CD4-positive, alpha-beta memory T cell (primary cell): ENCODE data around the gene IST1. TPM values are rescaled to one million over a fixed set of nuclear protein-coding genes. Genes with fewer than 3 reads are reported as not detected.

Experiments
- CTCF ChIA-PET: fragments of 350-600 bp; sonication (Branson Sonifier 250); formaldehyde crosslinking; loops from one replicate; lab custom pipeline; 2021; ENCODE audit warnings: inconsistent platforms; ENCODE audit not compliant: partially characterized antibody; lab: Charles Lee
- POLR2A ChIA-PET: fragments of 350-600 bp; sonication (Branson Sonifier 250); formaldehyde crosslinking; loops from one replicate; lab custom pipeline; 2021; ENCODE audit not compliant: partially characterized antibody; lab: Charles Lee
- DNase-seq, 5 donors: peaks; one replicate each; pipeline versions ENCODE4 v3.0.0 to v3.0.0-alpha.2; 2020 to 2022; ENCODE audit warnings: mixed read lengths in 1 of 5
- H3K27ac ChIP-seq: one replicate; pipeline ENCODE4 v1.7.0; 2013; ENCODE audit warnings: low read depth, low read length
- H3K27me3 ChIP-seq: 2 replicates; pipeline ENCODE4 v1.7.0; 2013; ENCODE audit warnings: mild to moderate bottlenecking, low read length, moderate library complexity; ENCODE audit not compliant: insufficient read depth
- H3K36me3 ChIP-seq: 2 replicates; pipeline ENCODE4 v1.7.0; 2013; ENCODE audit warnings: mild to moderate bottlenecking, low read length, moderate library complexity; ENCODE audit not compliant: insufficient read depth
- H3K4me1 ChIP-seq: 2 replicates; pipeline ENCODE4 v1.7.0; 2013; ENCODE audit warnings: mild to moderate bottlenecking, low read length, moderate library complexity; ENCODE audit not compliant: insufficient read depth
- H3K4me3 ChIP-seq, 2 donors: one replicate each; pipeline ENCODE4 v1.7.0; 2013; ENCODE audit warnings: low read length in 2 of 2, mild to moderate bottlenecking in 1 of 2
- H3K9me3 ChIP-seq, 2 donors: one replicate each; pipeline ENCODE4 v1.7.0; 2013; ENCODE audit warnings: low read length in 2 of 2, control low read depth in 1 of 2; ENCODE audit not compliant: control insufficient read depth in 1 of 2
- H3K27ac Mint-ChIP-seq, 7 donors: one replicate each; pipeline ENCODE4 v1.8.0; 2020 to 2021; ENCODE audit warnings: mixed read lengths in 7 of 7, mild to moderate bottlenecking in 6 of 7, inconsistent platforms in 3 of 7, moderate library complexity in 3 of 7
- H3K27me3 Mint-ChIP-seq, 2 donors: one replicate each; pipeline ENCODE4 v1.8.0; 2020 to 2021; ENCODE audit warnings: mixed read lengths in 2 of 2
- H3K36me3 Mint-ChIP-seq, 2 donors: one replicate each; pipeline ENCODE4 v1.8.0; 2020 to 2021; ENCODE audit warnings: mixed read lengths in 2 of 2, inconsistent platforms in 1 of 2, mild to moderate bottlenecking in 1 of 2
- H3K4me1 Mint-ChIP-seq, 4 donors: one replicate each; pipeline ENCODE4 v1.8.0; 2020 to 2021; ENCODE audit warnings: mixed read lengths in 4 of 4, mild to moderate bottlenecking in 1 of 4
- H3K4me3 Mint-ChIP-seq, 8 donors: one replicate each; pipeline ENCODE4 v1.8.0; 2020 to 2021; ENCODE audit warnings: mixed read lengths in 8 of 8, mild to moderate bottlenecking in 7 of 8, moderate library complexity in 6 of 8, inconsistent platforms in 3 of 8
- H3K9me3 Mint-ChIP-seq, 8 donors: one replicate each; pipeline ENCODE4 v1.8.0; 2020 to 2021; ENCODE audit warnings: mixed read lengths in 8 of 8, mild to moderate bottlenecking in 5 of 8, inconsistent platforms in 3 of 8, moderate library complexity in 1 of 8
- intact Hi-C: fragments of 100-400 bp; cut with micrococcal nuclease; formaldehyde crosslinking; loops from one replicate; pipeline ENCODE4 v1.15.1; 2023
- polyA plus RNA-seq, 2 donors: library from polyadenylated mRNA; unstranded; fragments of 300-500 nt; fragmentation: Illumina TruSeq; gene quantifications; one replicate each; pipeline ENCODE4 v1.2.3, GENCODE V29; 2021
- total RNA-seq, 2 experiments: library from RNA; stranded (reverse); gene quantifications; one replicate each; pipeline ENCODE4 v1.2.3, GENCODE V29; 2021

Gene IST1
- total and polyA plus RNA-seq, 4 experiments from 2014 or later, result 180 to 287 (median 231) TPM

DNA sequence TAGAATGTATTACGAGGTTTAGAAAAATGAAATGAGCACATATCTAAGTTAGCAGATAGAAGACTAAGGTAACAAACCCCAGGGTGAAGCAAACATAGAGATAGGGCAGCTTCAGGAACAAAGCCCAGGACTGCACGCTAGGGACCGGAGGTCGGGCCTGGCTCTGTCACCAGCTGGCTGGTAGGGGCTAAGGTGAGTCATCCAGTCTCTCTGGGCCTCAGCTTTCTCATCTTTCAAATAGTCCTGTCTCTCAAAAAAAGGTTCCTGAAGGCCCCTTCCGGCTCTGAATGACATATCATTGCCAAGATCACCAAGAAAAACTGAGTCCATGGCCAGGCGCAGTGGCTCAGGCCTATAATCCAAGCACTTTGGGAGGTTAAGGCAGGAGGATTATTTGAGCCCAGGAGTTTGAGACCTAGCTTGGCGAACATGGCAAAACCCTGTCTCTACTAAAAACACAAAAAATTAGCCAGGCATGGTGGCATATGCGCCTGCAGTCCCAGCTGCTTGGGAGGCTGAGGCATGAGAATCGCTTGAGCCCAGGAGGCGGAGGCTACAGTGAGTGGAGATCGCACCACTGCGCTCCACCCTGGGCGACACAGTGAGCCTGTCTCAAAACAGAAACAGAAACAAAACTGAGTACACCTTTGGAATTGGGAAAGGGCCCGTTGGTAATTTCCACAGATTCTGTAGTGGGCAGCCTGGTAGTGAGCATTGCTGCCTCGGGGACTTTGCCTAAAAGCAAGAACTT lies 78.9 kb downstream of the IST1 start:
- intact Hi-C loops, result no loop called here
- DNase-seq, result no peak
- H3K4me1 Mint-ChIP-seq, result no peaks in the 10 kb centered on the region
- Histone ChIP-seq H3K36me3 (no peaks in the 10 kb centered on the region), H3K27me3 (no peaks in the 10 kb centered on the region), H3K9me3 (no peaks in the 10 kb centered on the region), H3K27ac (no peak overlapping the region), H3K4me1 (no peaks in the 10 kb centered on the region), H3K4me3 (no peak overlapping the region)
- CTCF ChIA-PET, result interaction anchor here (5.0 kb wide), 1 partner anchor 12 kb away, joined by 27 read pairs; no protein-coding TSS in a partner anchor
- H3K9me3 Mint-ChIP-seq, result peaks cover 0 to 2% (median 0%) of the 10 kb centered on the region in 8 donors
- no peak overlapping the region for H3K4me3 Mint-ChIP-seq
- no peak overlapping the region for H3K27ac Mint-ChIP-seq
- POLR2A ChIA-PET, result no interaction called here
- H3K36me3 Mint-ChIP-seq, result no peaks in the 10 kb centered on the region
- peaks cover 0 to 2% of the 10 kb centered on the region in 2 donors for H3K27me3 Mint-ChIP-seq

Other genes starting within 250 kb of the IST1 start
- 10 to 100 TPM in 1 of 2 experiments, 1 to 10 TPM in 1; 9.8 to 10.5 TPM for gene PHLPP2, start 170.8 kb upstream of the IST1 start, total RNA-seq
- 1 to 10 TPM; 1.3 to 2.5 TPM for gene PHLPP2, start 170.8 kb upstream of the IST1 start, polyA plus RNA-seq
- 100 to 1,000 TPM; 101 to 103 TPM for gene AP1G1, start 86.7 kb upstream of the IST1 start, total RNA-seq
- 10 to 100 TPM in 1 of 2 donors, 1 to 10 TPM in 1; 7.6 to 13.4 TPM for gene AP1G1, start 86.7 kb upstream of the IST1 start, polyA plus RNA-seq
- gene ATXN1L, start 49.6 kb upstream of the IST1 start, total RNA-seq, result 10 to 100 TPM; 29.6 to 31.6 TPM
- gene ATXN1L, start 49.6 kb upstream of the IST1 start, polyA plus RNA-seq, result 10 to 100 TPM; 10.0 to 10.5 TPM
- gene ZNF821, start 11.3 kb upstream of the IST1 start, total RNA-seq, result 1 to 10 TPM; 8.0 to 9.7 TPM
- gene ZNF821, start 11.3 kb upstream of the IST1 start, polyA plus RNA-seq, result 10 to 100 TPM in 1 of 2 donors, 1 to 10 TPM in 1; 9.7 to 10.4 TPM
- gene PKD1L3, start 104.9 kb downstream of the IST1 start, total RNA-seq, result not detected
- not detected for gene PKD1L3, start 104.9 kb downstream of the IST1 start, polyA plus RNA-seq
- 1 to 10 TPM; 9.6 to 9.7 TPM for gene DHODH, start 113.2 kb downstream of the IST1 start, total RNA-seq
- gene DHODH, start 113.2 kb downstream of the IST1 start, polyA plus RNA-seq, result 10 to 100 TPM in 1 of 2 donors, 1 to 10 TPM in 1; 8.1 to 11.2 TPM
- gene HP, start 159.0 kb downstream of the IST1 start, total RNA-seq, result not detected
- not detected for gene HP, start 159.0 kb downstream of the IST1 start, polyA plus RNA-seq
- gene HPR, start 167.7 kb downstream of the IST1 start, total RNA-seq, result not detected
- not detected for gene HPR, start 167.7 kb downstream of the IST1 start, polyA plus RNA-seq
- gene TXNL4B, start 198.1 kb downstream of the IST1 start, total RNA-seq, result 10 to 100 TPM; 23.7 to 26.1 TPM
- gene TXNL4B, start 198.1 kb downstream of the IST1 start, polyA plus RNA-seq, result 10 to 100 TPM; 11.3 to 12.5 TPM
- gene DHX38, start 198.3 kb downstream of the IST1 start, total RNA-seq, result 100 to 1,000 TPM; 109 to 120 TPM
- 10 to 100 TPM; 16.9 to 43.3 TPM for gene DHX38, start 198.3 kb downstream of the IST1 start, polyA plus RNA-seq